PC-9 (cell line): ENCODE measurements around the gene LINGO3. TPM values are rescaled to one million over a fixed set of nuclear protein-coding genes. Genes with fewer than 3 reads are reported as not detected.

Source experiments
- BruUV-seq: library from RNA; stranded (reverse); fragments of 400-500 nt; replicated peaks from 2 replicates; lab custom pipeline; 2021; lab: Mats Ljungman, UMichigan
- CTCF ChIA-PET: fragments of 300-600 bp; sonication (Branson Sonifier 250); formaldehyde crosslinking; loops from one replicate; lab custom pipeline; 2022; ENCODE audit warnings: antibody characterized with exemption; lab: Charles Lee
- POLR2A ChIA-PET: fragments of 300-600 bp; sonication (Branson Sonifier 250); formaldehyde crosslinking; loops from one replicate; lab custom pipeline; 2022; ENCODE audit warnings: antibody characterized with exemption; ENCODE audit not compliant: unreplicated experiment; lab: Charles Lee
- DNase-seq, 2 experiments: peaks; one replicate each; pipeline versions ENCODE4 v3.0.0 to v3.0.0-alpha.2; 2015 to 2022; ENCODE audit warnings: mixed read lengths in 1 of 2
- H2AFZ ChIP-seq: fragments of 200-600 bp; sonication (generic); 2 replicates; pipeline ENCODE4 v1.8.1; 2017; ENCODE audit warnings: antibody characterized with exemption
- H3F3A ChIP-seq: fragments of 200-600 bp; sonication (generic); 2 replicates; pipeline ENCODE4 v1.8.1; 2017; ENCODE audit warnings: antibody characterized with exemption, mild to moderate bottlenecking, low read depth; ENCODE audit not compliant: insufficient read depth
- H3K27ac ChIP-seq: fragments of 200-600 bp; sonication (generic); 2 replicates; pipeline ENCODE4 v1.6.1; 2016; ENCODE audit warnings: mixed run types
- H3K27me3 ChIP-seq: fragments of 200-600 bp; sonication (generic); 2 replicates; pipeline ENCODE4 v1.6.1; 2016; ENCODE audit warnings: low read depth, mixed run types; ENCODE audit not compliant: insufficient read depth
- H3K36me3 ChIP-seq: fragments of 200-600 bp; sonication (generic); 2 replicates; pipeline ENCODE4 v1.6.1; 2016; ENCODE audit warnings: low read depth, mixed run types
- H3K4me1 ChIP-seq: fragments of 200-600 bp; sonication (generic); replicated peaks from 2 replicates; pipeline ENCODE4 v1.6.1; 2016; ENCODE audit warnings: mixed run types; ENCODE audit not compliant: insufficient read depth
- H3K4me2 ChIP-seq: fragments of 200-600 bp; sonication (generic); 2 replicates; pipeline ENCODE4 v1.6.1; 2017; ENCODE audit warnings: mixed run types
- H3K4me3 ChIP-seq: fragments of 200-600 bp; sonication (generic); 2 replicates; pipeline ENCODE4 v1.6.1; 2016; ENCODE audit warnings: mixed run types
- H3K79me2 ChIP-seq: fragments of 200-600 bp; sonication (generic); 2 replicates; pipeline ENCODE4 v1.6.1; 2017; ENCODE audit warnings: low read depth, mixed run types
- H3K9me2 ChIP-seq: fragments of 200-600 bp; sonication (generic); 2 replicates; pipeline ENCODE4 v1.8.1; 2017; ENCODE audit warnings: mild to moderate bottlenecking; ENCODE audit not compliant: insufficient read depth
- H3K9me3 ChIP-seq: fragments of 200-600 bp; sonication (generic); 2 replicates; pipeline ENCODE4 v1.8.1; 2016; ENCODE audit warnings: low read depth; ENCODE audit not compliant: insufficient read depth
- H4K20me1 ChIP-seq: fragments of 200-600 bp; sonication (generic); 2 replicates; pipeline ENCODE4 v1.8.1; 2017; ENCODE audit not compliant: insufficient read depth
- EZH2 ChIP-seq: fragments of 200-600 bp; sonication (generic); IDR thresholded peaks from 2 replicates; pipeline ENCODE4 v1.8.0; 2017; ENCODE audit warnings: antibody characterized with exemption, low read depth
- intact Hi-C: fragments of 100-400 bp; cut with micrococcal nuclease; formaldehyde crosslinking; loops from one replicate; pipeline ENCODE4 v1.10.0; 2022; ENCODE audit not compliant: unreplicated experiment
- total RNA-seq: library from RNA; stranded (reverse); gene quantifications from 2 replicates; pipeline ENCODE4 v1.2.3, GENCODE V29; 2021
- TF ChIP-seq, protein P1 (sequence below): fragments of 200-600 bp; sonication (generic); conservative IDR thresholded peaks from 2 replicates; pipeline ENCODE4 v1.6.1; 2017; ENCODE audit warnings: mixed run types, antibody characterized with exemption, mild to moderate bottlenecking, moderate library complexity

The LINGO3 gene
- total RNA-seq, 1 experiment from 2014 or later: not detected

DNA sequence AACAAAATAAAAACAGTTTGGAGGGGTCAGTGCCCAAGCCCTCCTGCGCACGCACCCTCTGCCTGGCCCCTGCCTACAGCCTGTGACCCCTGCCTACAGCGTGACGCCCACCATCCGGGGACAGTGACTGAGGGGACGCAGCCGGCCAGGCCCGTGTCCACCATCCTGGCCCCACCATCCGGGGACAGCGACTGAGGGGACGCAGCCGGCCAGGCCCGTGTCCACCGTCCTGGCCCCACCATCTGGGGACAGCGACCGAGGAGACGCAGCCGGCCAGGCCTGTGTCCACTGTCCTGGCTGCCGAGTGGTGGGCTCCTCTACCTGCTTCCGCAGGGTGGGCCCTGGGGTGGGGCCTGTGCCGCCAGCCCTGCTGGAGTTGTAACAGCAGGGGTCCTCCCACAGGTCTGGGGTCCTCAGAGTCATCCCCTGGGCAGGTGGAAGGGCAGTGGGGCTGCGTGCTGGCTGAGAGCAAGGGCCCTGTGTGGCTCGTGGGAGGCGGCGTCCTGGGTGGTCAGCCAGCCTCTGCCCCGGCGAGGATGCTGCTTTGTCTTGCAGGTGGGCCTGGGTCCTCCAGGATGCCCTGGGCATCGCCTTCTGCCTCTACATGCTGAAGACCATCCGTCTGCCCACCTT, 34.8 kb upstream of the LINGO3 start:
- H3K79me2 ChIP-seq: no peaks in the 10 kb centered on the region
- H3F3A ChIP-seq: no peaks in the 10 kb centered on the region
- H4K20me1 ChIP-seq: no peaks in the 10 kb centered on the region
- intact Hi-C loops: no loop called here
- no peak overlapping the region for H3K4me3 ChIP-seq
- no peaks in the 10 kb centered on the region for H3K4me1 ChIP-seq
- POLR2A ChIA-PET: no interaction called here
- CTCF ChIA-PET: no interaction called here
- no peak overlapping the region for H2AFZ ChIP-seq
- H3K27ac ChIP-seq: no peak overlapping the region
- BruUV-seq: no TSS peak
- H3K9me2 ChIP-seq: no peaks in the 10 kb centered on the region
- H3K4me2 ChIP-seq: no peak overlapping the region
- TF ChIP-seq, protein P1, sequence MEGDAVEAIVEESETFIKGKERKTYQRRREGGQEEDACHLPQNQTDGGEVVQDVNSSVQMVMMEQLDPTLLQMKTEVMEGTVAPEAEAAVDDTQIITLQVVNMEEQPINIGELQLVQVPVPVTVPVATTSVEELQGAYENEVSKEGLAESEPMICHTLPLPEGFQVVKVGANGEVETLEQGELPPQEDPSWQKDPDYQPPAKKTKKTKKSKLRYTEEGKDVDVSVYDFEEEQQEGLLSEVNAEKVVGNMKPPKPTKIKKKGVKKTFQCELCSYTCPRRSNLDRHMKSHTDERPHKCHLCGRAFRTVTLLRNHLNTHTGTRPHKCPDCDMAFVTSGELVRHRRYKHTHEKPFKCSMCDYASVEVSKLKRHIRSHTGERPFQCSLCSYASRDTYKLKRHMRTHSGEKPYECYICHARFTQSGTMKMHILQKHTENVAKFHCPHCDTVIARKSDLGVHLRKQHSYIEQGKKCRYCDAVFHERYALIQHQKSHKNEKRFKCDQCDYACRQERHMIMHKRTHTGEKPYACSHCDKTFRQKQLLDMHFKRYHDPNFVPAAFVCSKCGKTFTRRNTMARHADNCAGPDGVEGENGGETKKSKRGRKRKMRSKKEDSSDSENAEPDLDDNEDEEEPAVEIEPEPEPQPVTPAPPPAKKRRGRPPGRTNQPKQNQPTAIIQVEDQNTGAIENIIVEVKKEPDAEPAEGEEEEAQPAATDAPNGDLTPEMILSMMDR: no peak
- TF ChIP-seq EZH2: no peak
- no peak for DNase-seq
- H3K36me3 ChIP-seq: no peaks in the 10 kb centered on the region
- no peaks in the 10 kb centered on the region for H3K9me3 ChIP-seq
- H3K27me3 ChIP-seq: no peaks in the 10 kb centered on the region

DNA sequence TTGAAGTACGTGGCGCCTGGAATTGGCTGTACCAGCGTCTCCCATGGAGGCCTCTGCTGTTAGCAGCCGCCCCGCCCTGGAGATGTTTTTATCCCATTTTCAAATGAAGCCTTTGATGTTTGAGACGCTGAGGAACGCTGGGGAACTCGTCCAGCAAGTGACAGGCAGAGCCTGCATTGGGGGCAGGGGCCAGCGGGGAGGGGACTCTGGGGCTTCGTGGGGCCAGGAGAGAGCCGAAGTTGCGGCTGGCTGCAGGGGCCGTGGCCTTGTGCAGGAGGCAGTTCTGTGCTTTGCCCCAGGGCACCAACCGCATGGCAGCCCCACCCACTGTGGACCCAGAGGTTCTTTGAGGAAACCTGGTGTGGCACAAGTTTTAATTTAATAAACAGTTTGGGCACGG, 34.0 kb upstream of the LINGO3 start:
- DNase-seq: peak in 1 of 2 experiments; percentile 85
- ChIA-PET CTCF (no interaction called here), POLR2A (no interaction called here)
- no peaks in the 10 kb centered on the region for H3F3A ChIP-seq
- H3K4me1 ChIP-seq: no peaks in the 10 kb centered on the region
- no peaks in the 10 kb centered on the region for H3K9me3 ChIP-seq
- H3K36me3 ChIP-seq: no peaks in the 10 kb centered on the region
- H3K4me3 ChIP-seq: no peak overlapping the region
- no peaks in the 10 kb centered on the region for H4K20me1 ChIP-seq
- no TSS peak for BruUV-seq
- no peak overlapping the region for H3K4me2 ChIP-seq
- H2AFZ ChIP-seq: no peak overlapping the region
- intact Hi-C loops: no loop called here
- TF ChIP-seq, protein P1: no peak
- no peak for TF ChIP-seq EZH2
- no peak overlapping the region for H3K27ac ChIP-seq
- H3K79me2 ChIP-seq: no peaks in the 10 kb centered on the region
- H3K27me3 ChIP-seq: no peaks in the 10 kb centered on the region
- no peaks in the 10 kb centered on the region for H3K9me2 ChIP-seq

DNA sequence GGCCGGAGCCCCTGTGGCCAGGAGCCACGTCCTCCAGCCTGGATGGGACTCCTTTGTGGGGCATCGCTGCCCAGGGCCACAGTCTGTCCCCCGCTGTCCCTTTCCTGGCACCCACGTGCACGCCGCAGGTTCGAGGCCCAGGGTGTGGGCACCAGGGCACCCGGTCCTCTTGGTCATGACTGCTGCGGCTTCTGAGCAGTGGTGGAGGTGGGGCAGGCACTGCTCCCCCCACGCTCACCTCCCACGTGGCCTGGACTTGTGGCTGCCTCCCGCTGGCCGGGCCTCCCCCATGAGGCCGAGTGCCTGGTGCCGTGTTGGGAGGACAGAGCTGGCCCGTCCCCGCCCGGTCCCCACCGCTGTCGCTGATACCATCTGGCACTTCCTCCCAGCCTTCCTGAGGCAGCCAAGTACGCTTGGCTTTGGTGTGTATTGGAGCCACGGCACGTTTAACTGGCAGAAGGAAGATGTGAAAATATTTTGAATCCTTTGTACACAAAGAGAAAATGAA, 33.3 kb upstream of the LINGO3 start:
- Histone ChIP-seq H3K27ac (no peak overlapping the region), H3K79me2 (no peaks in the 10 kb centered on the region), H2AFZ (no peak overlapping the region), H3K27me3 (no peaks in the 10 kb centered on the region), H3F3A (peaks cover 1% of the 10 kb centered on the region; the same call in 1 of the 2 replicates), H3K4me2 (no peak overlapping the region), H3K9me3 (no peaks in the 10 kb centered on the region), H3K36me3 (no peaks in the 10 kb centered on the region), H3K4me1 (no peaks in the 10 kb centered on the region), H3K9me2 (no peaks in the 10 kb centered on the region), H4K20me1 (no peaks in the 10 kb centered on the region), H3K4me3 (no peak overlapping the region)
- TF ChIP-seq EZH2: no peak
- TF ChIP-seq, protein P1: no peak
- BruUV-seq: no TSS peak
- DNase-seq: no peak
- CTCF ChIA-PET: no interaction called here
- intact Hi-C loops: no loop called here
- POLR2A ChIA-PET: no interaction called here
